B cell (primary cell): ENCODE data around the gene TALDO1. TPM values are rescaled to one million over a fixed set of nuclear protein-coding genes. Genes with fewer than 3 reads are reported as not detected.

ENCODE experiments used
- ATAC-seq: fragments of 200-7000 bp; cut with Tn5 transposase; one replicate; pipeline ENCODE4 v1.10.0; 2021; ENCODE audit warnings: low read depth, mild to moderate bottlenecking, moderate number of reproducible peaks, moderate library complexity
- CTCF ChIA-PET: fragments of 350-600 bp; sonication (Branson Sonifier 250); formaldehyde crosslinking; loops from one replicate; lab custom pipeline; 2021; ENCODE audit warnings: antibody characterized with exemption, inconsistent platforms; lab: Charles Lee
- POLR2A ChIA-PET: fragments of 350-600 bp; sonication (Branson Sonifier 250); formaldehyde crosslinking; loops from one replicate; lab custom pipeline; 2021; ENCODE audit warnings: antibody characterized with exemption; lab: Charles Lee
- DNase-seq: peaks from one replicate; pipeline ENCODE4 v3.0.0; 2013
- H2AFZ ChIP-seq: 2 replicates; pipeline ENCODE4 v1.6.1; 2012; ENCODE audit warnings: mild to moderate bottlenecking, low read depth, low read length; ENCODE audit not compliant: insufficient read depth, poor library complexity, severe bottlenecking
- H3K27ac ChIP-seq, 2 donors: 1 replicate in 1 of 2; 2 replicates in 1 of 2; pipeline ENCODE4 v1.5.1; 2012 to 2013; ENCODE audit warnings: low read length in 2 of 2, mild to moderate bottlenecking in 2 of 2, moderate library complexity in 1 of 2
- H3K27me3 ChIP-seq, 4 experiments: fragments of 200-600 bp in 1 of 4; sonication (generic) in 1 of 4; replicated peaks in 1 of 4; 1 replicate in 2 of 4; 2 replicates in 2 of 4; pipeline versions ENCODE4 v1.6.1 to v1.7.0; 2013 to 2016; ENCODE audit warnings: low read length in 3 of 4, mild to moderate bottlenecking in 2 of 4, mixed read lengths in 1 of 4, moderate library complexity in 1 of 4; ENCODE audit not compliant: insufficient read depth in 4 of 4, control insufficient read depth in 3 of 4; ENCODE audit errors: control extremely low read depth in 1 of 4
- H3K36me3 ChIP-seq, 2 experiments: replicated peaks in 1 of 2; 1 replicate in 1 of 2; 2 replicates in 1 of 2; pipeline versions ENCODE4 v1.6.1 to v1.7.1; 2013; ENCODE audit warnings: low read length in 1 of 2; ENCODE audit not compliant: insufficient read depth in 2 of 2, control insufficient read depth in 1 of 2; ENCODE audit errors: control extremely low read depth in 1 of 2, extremely low read depth in 1 of 2
- H3K4me1 ChIP-seq, 2 donors: fragments of 200-600 bp in 1 of 2; sonication (generic) in 1 of 2; 1 replicate in 1 of 2; 2 replicates in 1 of 2; pipeline versions ENCODE4 v1.5.1 to v1.6.1; 2013 to 2017; ENCODE audit warnings: low read length in 2 of 2; ENCODE audit not compliant: control insufficient read depth in 2 of 2, insufficient read depth in 2 of 2
- H3K4me2 ChIP-seq: replicated peaks from 2 replicates; pipeline ENCODE3; 2012; ENCODE audit warnings: mild to moderate bottlenecking, low read depth, low read length; ENCODE audit not compliant: poor library complexity, severe bottlenecking
- H3K4me3 ChIP-seq, 5 experiments: fragments of 200-600 bp in 1 of 5; sonication (generic) in 1 of 5; 1 replicate in 3 of 5; 2 replicates in 2 of 5; pipeline versions ENCODE4 v1.5.1 to v1.7.0; 2011 to 2016; ENCODE audit warnings: low read length in 4 of 5, mild to moderate bottlenecking in 4 of 5, low read depth in 2 of 5, control low read depth in 1 of 5, moderate library complexity in 1 of 5; ENCODE audit not compliant: insufficient read depth in 1 of 5; ENCODE audit errors: control extremely low read depth in 1 of 5, extremely low read depth in 1 of 5
- H3K79me2 ChIP-seq: fragments of 200-600 bp; sonication (generic); one replicate; pipeline ENCODE4 v1.6.0; 2016; ENCODE audit warnings: low read length; ENCODE audit not compliant: control insufficient read depth, insufficient read depth
- H3K9ac ChIP-seq: fragments of 200-600 bp; sonication (generic); 2 replicates; pipeline ENCODE4 v1.6.1; 2017; ENCODE audit warnings: mild to moderate bottlenecking, low read length, moderate library complexity
- H3K9me3 ChIP-seq, 3 donors: one replicate each; pipeline versions ENCODE4 v1.6.1 to v1.7.1; 2013; ENCODE audit warnings: low read length in 2 of 3; ENCODE audit not compliant: control insufficient read depth in 2 of 3, insufficient read depth in 1 of 3; ENCODE audit errors: control extremely low read depth in 1 of 3
- H4K20me1 ChIP-seq: 2 replicates; pipeline ENCODE4 v1.6.0; 2012; ENCODE audit warnings: mild to moderate bottlenecking, low read length; ENCODE audit not compliant: insufficient read depth, control insufficient read depth, poor library complexity, severe bottlenecking
- H3K27ac Mint-ChIP-seq: one replicate; pipeline ENCODE4 v1.8.0; 2021; ENCODE audit warnings: mixed read lengths
- H3K27me3 Mint-ChIP-seq: one replicate; pipeline ENCODE4 v1.8.0; 2021; ENCODE audit warnings: mixed read lengths
- H3K4me1 Mint-ChIP-seq: one replicate; pipeline ENCODE4 v1.8.0; 2021; ENCODE audit warnings: mixed read lengths
- H3K4me3 Mint-ChIP-seq: one replicate; pipeline ENCODE4 v1.8.0; 2021; ENCODE audit warnings: mixed read lengths
- H3K9me3 Mint-ChIP-seq: one replicate; pipeline ENCODE4 v1.8.0; 2022; ENCODE audit warnings: mixed read lengths; ENCODE audit not compliant: insufficient read depth
- CTCF ChIP-seq: fragments of 200-600 bp; IDR thresholded peaks from one replicate; pipeline ENCODE4 v1.8.0; 2022; ENCODE audit warnings: antibody characterized with exemption, mild to moderate bottlenecking
- EZH2 ChIP-seq: IDR thresholded peaks from 2 replicates; pipeline ENCODE4 v1.6.1; 2012; ENCODE audit warnings: borderline replicate concordance, low read depth, mild to moderate bottlenecking, moderate library complexity, low read length; ENCODE audit not compliant: insufficient read depth, poor library complexity, severe bottlenecking
- WGBS: methylation state at CpG from one replicate; pipeline ENCODE4 v1.1.5; 2013; ENCODE audit warnings: missing lambda C conversion rate; ENCODE audit not compliant: insufficient coverage; 5-methylcytosine and 5-hydroxymethylcytosine counted together
- intact Hi-C: fragments of 100-400 bp; cut with micrococcal nuclease; formaldehyde crosslinking; loops from one replicate; pipeline ENCODE4 v1.10.0; 2022
- polyA plus RNA-seq: library from polyadenylated mRNA; depleted of rRNA; stranded (reverse); fragments of >200 nt; gene quantifications from 2 replicates; pipeline ENCODE4 v1.2.3, GENCODE V29; 2012
- total RNA-seq, 2 donors: library from RNA; stranded (reverse); fragments of 120-200 nt in 1 of 2; gene quantifications; 1 replicate in 1 of 2; 2 replicates in 1 of 2; pipeline versions ENCODE4 v1.2.3 to v1.2.4, GENCODE V29; 2013 to 2022

Gene TALDO1
- total and polyA plus RNA-seq, 2 donors (not counting 1 experiment from before 2014, with no cell fraction given) = 82.4 to 116 TPM

DNA sequence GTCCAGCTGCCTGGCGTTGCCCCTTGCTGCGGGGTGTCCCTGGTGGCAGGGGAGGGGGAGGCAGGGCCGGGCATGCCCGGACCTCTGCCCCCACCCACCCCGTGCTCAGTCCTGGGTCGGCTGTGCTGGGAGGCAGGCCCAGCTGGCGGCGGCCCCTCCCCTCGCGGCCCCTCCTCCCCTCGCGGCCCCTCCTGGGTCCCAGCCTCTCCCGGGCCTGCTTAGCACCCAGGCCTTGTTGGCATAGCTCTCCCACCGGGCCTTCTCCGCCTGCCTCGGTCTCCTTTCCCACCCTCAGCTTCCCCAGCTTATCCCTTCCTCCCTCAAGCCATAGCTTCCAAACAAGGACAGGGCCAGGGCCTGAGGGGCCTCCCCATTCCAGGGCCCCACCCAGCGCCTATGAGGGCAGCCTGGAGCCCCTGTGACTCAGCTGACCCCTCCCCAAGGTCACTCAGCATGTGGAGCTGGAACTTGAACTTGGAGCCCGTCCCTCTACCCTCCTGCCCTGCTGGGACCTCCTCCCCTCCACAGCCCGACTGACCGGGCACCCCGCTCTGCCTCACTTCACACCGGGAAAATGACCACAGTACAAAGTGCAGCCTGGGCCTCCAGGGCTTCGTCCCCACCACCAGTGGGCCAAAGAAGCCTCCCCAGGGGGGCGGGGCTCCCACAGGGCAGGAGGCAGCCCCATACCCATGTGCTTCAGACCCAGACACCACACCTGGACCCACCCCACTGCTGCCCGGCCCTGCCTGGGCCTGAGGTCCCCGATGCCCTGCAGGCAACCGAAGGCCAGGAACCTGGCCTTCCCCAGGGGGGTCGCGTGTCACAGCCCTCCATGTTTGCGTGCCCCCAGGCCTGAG, 40.1 kb upstream of the TALDO1 start:
- no peak overlapping the region for H2AFZ ChIP-seq
- Mint-ChIP-seq H3K27ac (peak overlapping the region; percentile 46), H3K4me1 (peaks cover 10% of the 10 kb centered on the region), H3K27me3 (peaks cover 13% of the 10 kb centered on the region), H3K9me3 (no peaks in the 10 kb centered on the region), H3K4me3 (peak overlapping the region; percentile 37)
- H3K36me3 ChIP-seq = peaks cover 0 to 4% of the 10 kb centered on the region in 2 experiments
- no peak for TF ChIP-seq EZH2
- no peak for TF ChIP-seq CTCF
- H3K4me1 ChIP-seq = peaks cover 13 to 21% of the 10 kb centered on the region in 2 donors
- intact Hi-C loops = no loop called here
- ChIA-PET CTCF (interaction anchor here (0.9 kb wide), 1 partner anchor 19 kb away, joined by 3 read pairs; no protein-coding TSS in a partner anchor), POLR2A (interaction anchor here (0.5 to 0.6 kb wide), 2 partner anchors 9 to 18 kb away, joined by 6 to 8 read pairs; no protein-coding TSS in a partner anchor)
- no peak for DNase-seq
- H3K27ac ChIP-seq = no peak overlapping the region
- H3K9me3 ChIP-seq = peaks cover 0 to 4% (median 0%) of the 10 kb centered on the region in 3 donors
- H3K27me3 ChIP-seq = peaks cover 0 to 39% (median 12%) of the 10 kb centered on the region in 4 experiments
- WGBS = 63% methylated on average over 27 of the region's 30 CpGs
- no peak overlapping the region for H3K9ac ChIP-seq
- H4K20me1 ChIP-seq = peaks cover 12% of the 10 kb centered on the region
- H3K79me2 ChIP-seq = peaks cover 6% of the 10 kb centered on the region
- H3K4me3 ChIP-seq = no peak overlapping the region
- peak overlapping the region; percentile 68 for H3K4me2 ChIP-seq
- ATAC-seq = no peak
